Inflammatory macrophage treated with lipopolysaccharide for 4 hours (primary cell): ENCODE measurements around the gene F8A3.
"Not testable (repeated sequence)": the region's sequence is repeated elsewhere in the genome, so short reads cannot be mapped to it uniquely, and the experiment has no call there.

Experiments used
- DNase-seq: peaks from one replicate; pipeline ENCODE4 v3.0.0-alpha.2; 2020

The F8A3 gene

DNA sequence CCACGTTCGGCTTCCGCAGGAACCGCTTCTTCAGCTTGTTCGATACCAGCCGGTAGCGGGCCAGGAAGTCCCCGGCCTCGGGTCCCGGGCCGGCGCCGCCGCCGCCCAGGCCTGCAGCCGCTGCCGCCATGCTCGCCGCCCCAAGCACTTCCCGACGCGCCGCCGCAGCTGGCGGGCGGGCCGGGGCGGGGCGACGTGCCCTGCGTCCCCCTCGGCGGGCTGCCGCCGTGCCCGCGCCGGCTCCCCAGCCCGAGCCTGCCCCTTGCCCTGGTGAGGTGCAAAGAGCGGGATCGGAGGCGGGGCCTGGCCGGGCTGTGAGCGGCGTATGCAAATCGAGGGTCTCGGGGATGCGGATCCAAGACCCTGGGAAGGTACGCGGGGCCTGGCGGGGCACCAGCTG lies at the start of gene F8A3:
Gene F8A3, minus strand, starts transcription at position 150 of the 400 bp plus-strand sequence. Its CDS starts 20 bp downstream, at position 130.
- not testable (repeated sequence) for DNase-seq

DNA sequence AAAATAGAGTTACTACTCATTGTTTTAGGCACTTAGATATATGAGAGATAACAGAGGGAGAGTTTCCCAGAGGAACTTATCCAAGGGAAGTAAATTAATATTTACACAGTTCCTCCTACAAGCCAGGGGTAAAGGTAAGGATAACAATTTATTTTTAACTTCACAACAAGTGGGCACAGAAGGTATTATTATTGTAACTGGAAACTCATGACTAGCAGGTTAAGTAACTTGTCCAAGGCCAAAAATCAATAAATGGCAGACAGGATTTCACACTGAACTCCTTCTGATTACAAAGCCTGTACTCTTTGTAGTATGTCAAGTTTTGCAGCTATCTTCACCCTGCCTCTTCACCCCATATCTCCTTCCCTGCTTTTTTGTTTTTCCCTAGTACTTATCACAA lies 46.9 kb upstream of the F8A3 start:
- DNase-seq = no peak

DNA sequence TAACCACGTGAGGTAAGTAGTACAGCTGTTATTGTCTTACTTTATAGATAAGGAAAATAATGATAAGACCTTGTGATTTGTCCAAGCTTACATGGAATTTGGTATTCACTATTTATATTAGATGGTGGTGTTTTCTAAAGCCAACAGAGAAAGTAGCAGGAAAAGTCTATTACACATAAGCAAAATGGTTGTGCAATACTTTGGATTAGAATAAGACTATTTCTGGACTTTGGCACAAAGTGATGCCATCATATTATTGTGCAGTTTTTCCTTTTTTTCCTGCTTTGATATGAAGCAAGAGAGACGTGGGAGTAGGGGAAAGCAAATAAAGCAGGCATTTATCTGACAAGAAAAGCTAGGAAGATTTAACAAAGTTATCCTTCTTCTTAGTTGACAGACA lies 36.7 kb upstream of the F8A3 start:
- DNase-seq = not testable (repeated sequence)

DNA sequence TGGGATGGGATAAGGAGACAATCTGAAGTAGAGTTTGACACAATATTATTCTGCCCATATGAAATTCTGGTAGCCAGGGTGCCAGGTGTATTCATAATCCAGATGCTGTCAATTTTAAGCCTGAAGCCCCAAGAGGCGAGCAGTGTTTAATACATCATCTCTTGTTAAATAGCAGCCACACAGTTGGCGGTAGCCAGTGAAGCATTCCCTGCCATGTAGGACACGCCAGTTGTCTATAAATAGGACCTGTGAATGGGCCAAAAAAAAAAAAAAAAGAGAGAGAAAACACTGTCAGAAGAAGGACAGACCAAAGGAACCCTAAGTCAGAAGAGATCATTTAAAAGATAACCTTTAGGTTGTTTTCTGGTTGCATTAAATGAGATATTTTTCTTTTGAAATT lies 33.0 kb upstream of the F8A3 start:
- DNase-seq = not testable (repeated sequence)

DNA sequence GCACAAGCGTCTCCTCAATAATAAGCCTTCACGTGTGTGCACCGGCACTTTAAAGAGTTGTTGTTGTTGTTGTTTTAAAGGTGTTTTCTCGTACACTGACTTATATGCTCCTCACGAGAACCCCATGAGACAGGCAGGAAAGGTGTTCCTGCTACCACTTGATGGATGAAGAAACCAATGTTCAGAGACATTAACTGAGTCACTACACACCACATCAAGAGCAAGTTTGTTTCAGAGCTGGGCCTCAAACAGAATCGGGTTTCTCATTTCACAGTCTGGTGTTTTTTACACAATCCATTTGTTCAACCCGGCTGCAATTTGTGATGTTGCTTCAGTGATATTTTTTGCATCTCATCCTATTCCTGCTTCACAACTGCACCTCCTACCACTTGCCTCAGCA lies 18.7 kb upstream of the F8A3 start:
- DNase-seq = not testable (repeated sequence)

DNA sequence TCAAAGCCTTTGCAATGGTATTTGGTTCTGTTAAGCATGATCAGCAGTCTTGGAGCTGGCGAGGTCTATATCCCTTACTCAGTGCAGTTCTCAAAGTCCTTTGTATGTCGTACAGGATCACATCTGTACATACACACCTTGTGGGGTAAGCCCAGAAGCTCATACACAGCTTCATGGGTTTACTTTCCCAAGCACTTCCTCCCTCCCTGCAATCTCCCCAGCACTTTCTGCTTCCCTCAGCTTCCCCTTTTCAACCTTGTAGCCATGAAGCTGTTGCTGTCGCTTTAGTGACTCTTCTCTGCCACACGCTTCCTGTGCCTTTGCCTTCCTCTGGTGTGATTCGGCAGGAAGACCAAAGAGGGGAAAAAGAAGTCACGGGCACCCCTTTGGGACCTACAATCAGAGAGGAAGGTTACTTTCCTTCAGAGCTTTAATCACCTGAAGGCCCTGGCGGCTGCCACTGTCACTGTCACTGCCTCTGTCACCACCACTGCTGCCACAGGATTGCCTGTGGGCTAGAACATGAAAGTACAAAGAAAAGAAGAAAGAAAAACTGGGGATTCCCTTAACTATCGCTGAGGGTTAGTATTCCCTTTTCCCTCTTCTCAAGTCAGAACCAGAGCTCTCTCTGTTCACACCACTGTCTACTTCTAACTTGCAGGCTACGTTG lies 8.0 kb upstream of the F8A3 start:
- not testable (repeated sequence) for DNase-seq

DNA sequence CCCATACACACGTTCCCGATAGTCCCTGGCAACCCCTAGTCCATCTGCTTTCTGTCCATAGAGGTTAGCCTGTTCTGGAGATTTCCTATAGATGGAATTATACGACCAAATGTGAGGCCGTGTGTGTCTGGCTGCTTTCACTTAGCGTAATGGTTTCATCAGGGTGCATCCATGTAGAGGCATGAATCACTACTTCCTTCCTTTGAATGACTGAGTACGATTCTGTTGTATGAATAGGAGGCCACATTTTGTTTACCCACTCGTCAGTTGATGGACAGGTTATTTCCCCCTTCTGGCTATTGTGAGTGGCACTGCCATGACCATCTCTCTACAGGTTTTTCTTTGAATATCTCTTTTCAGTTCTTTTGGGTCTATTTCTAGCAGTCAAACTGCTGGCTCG lies 2.1 kb upstream of the F8A3 start:
- not testable (repeated sequence) for DNase-seq

DNA sequence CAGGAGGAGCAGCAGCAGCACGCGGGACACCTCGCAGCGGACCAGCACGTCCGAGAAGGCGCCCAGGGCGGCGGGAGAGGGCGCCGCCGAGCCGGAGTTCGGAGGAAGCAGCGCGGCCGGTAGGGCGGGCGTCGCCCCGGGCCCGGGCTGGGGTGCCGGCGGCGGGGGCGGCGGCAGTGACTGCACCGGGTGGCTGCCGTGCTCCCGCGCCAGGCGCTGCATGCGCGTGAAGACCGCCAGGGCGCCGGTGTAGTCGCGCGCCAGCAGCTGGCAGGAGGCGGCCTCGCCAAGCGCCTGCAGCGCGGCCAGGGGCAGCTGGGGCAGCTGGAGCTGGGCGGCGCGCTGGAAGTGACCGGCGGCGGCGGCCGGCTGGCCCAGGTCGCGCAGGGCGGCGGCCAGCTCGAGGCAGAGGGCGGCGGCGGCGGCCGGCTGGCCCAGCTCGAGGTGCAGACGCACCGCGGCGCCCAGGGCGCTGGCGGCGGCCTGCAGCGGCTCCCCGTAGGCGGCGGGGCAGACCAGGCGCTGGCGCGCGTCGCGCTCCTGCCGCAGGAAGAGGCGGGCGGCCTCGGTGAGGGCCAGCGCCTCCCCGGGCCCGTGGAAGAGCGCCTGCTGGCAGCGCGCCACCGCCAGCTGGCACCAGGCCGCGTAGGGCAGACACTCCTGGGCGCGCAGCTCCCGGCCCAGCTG lies 516 bp downstream of the F8A3 start:
- DNase-seq = not testable (repeated sequence)

DNA sequence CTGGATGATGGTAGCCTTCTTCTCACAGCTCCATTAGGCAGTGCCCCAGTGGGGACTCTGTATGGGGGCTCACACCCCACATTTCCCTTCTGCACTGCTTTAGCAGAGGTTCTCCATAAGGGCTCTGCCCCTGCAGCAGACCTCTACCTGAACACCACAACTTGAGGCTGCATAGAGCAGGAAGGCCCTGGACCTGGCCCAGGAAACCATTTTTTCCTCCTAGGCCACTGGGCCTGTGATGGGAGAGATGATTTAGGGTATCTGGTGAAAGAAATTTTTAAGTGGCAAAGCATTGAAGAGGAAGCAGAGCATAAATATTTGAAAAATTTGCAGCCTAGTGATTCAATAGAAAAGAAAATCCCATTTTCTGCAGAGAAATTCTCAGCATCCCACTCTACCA lies 17.3 kb downstream of the F8A3 start:
- no peak for DNase-seq

DNA sequence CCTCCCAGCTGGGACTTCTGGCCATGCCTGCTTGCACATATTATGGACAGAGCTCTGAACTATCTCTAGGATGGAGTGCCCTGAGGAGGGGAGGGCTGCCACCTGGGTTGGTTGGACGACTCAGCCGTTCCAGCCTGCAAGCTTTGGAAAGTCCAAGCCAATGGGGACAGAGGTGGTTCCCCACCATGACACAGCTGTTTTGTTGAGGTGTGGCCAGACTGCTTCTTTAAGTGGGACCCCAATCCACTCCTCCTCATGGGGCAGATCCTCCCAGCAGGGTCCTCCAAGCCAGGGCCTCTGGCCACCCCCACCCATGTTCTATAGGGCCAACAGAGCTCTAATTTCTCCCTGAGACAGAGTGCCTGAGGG lies 22.7 kb downstream of the F8A3 start:
- DNase-seq = no peak

DNA sequence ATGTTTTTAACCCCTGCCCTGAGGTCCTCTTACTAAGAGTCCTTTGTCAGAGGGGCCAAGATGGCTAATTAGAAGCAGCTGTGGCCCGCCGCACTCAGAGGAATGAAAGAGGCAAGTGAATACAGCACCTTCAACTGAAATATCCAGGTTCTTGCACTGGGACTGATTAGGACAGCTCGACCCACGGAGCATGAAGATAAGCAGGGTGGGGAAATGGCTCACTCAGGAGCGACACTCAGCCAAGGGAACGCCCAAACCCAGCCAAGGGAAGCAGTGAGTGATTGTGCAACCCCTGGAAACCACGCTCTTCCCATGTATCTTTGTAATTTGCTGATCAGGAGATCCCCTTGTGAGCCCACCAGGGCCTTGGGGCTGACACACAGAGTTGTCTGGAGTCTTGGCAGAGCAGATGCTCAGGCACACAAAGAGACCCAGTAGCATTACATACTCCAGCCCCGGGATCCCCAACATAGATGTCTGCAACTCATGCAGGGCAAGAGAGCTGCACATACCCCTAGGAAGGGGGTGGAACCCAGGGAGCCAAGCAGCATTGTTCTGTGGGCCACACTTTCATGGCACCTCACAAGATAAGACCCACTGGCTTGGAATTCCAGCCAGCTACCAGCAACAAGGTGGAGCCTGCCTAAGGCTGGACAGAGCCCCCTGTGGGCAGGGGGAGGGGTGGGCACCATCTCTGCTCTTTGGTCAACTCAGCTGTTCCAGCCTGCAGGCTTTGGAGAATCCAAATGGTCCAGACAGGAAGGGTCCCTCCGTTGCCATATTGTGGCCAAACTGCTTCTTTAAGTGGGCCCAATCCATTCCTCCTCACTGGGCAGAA lies 23.3 kb downstream of the F8A3 start:
- DNase-seq = peak; percentile 36

DNA sequence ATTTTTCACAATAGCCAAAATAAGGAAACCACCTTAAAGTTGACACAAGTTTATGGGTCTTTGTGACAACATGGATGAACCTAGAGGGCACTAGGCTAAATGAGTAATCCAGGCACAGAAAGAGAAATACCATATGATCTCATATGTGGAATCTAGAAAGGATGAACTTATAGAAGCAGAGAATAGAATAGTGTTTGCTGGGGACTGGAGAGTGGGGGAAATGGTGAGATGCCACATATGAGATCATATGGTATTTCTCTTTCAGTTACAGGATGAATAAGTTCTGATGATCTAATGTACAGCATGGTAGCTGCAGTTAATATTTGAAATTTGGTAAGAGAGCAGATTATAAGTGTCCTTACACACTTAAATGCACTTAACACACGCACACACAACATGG lies 40.7 kb downstream of the F8A3 start:
- no peak for DNase-seq
